GM12878 (cell line): ENCODE measurements around the gene CAST. TPM values are rescaled to one million over a fixed set of nuclear protein-coding genes. Genes with fewer than 3 reads are reported as not detected.

Experiments used
- ATAC-seq: fragments of 200-7000 bp; cut with Tn5 transposase; 3 replicates; pipeline ENCODE4 v1.9.1; 2020; ENCODE audit warnings: mild to moderate bottlenecking, moderate library complexity
- BruUV-seq: library from RNA; stranded (reverse); fragments of 400-500 nt; replicated peaks from 2 replicates; lab custom pipeline; 2021; lab: Mats Ljungman, UMichigan
- CTCF ChIA-PET: fragments of 300-600 bp; sonication (Branson Sonifier 250); formaldehyde crosslinking; extraction: SDS; loops from one replicate; lab custom pipeline; 2021; ENCODE audit warnings: inconsistent platforms; lab: Yijun Ruan, JAX
- POLR2A ChIA-PET: fragments of 350-600 bp; formaldehyde crosslinking; extraction: SDS; loops from one replicate; lab custom pipeline; 2021; ENCODE audit warnings: inconsistent platforms; lab: Charles Lee
- RAD21 ChIA-PET: fragments of 300-600 bp; sonication (Branson Sonifier 250); formaldehyde crosslinking; loops from one replicate; lab custom pipeline; 2023; ENCODE audit warnings: antibody characterized with exemption; ENCODE audit not compliant: unreplicated experiment; lab: Charles Lee
- SMC1A ChIA-PET: fragments of 300-600 bp; sonication (Branson Sonifier 250); formaldehyde crosslinking; loops from one replicate; lab custom pipeline; 2023; ENCODE audit not compliant: unreplicated experiment, uncharacterized antibody; lab: Charles Lee
- DNase-seq: peaks from one replicate; pipeline ENCODE4 v3.0.0-alpha.2; 2011; ENCODE audit warnings: low read depth, low spot score
- FAIRE-seq: peaks from 3 replicates; lab custom pipeline; 2011; peaks lifted over from hg19 to GRCh38; lab: Jason Lieb, UNC
- H2AFZ ChIP-seq: 2 replicates; pipeline ENCODE4 v1.6.0; 2011; ENCODE audit warnings: low read depth, low read length, control low read depth; ENCODE audit not compliant: control insufficient read depth
- H3K27ac ChIP-seq: 2 replicates; pipeline ENCODE4 v1.5.1; 2011; ENCODE audit warnings: control low read depth; ENCODE audit not compliant: control insufficient read depth, insufficient read depth
- H3K27me3 ChIP-seq, 2 experiments: replicated peaks in 1 of 2; 2 replicates each; pipeline versions ENCODE4 v1.6.0 to v1.6.1; 2011; ENCODE audit warnings: low read length in 1 of 2; ENCODE audit not compliant: control insufficient read depth in 2 of 2, insufficient read depth in 2 of 2
- H3K36me3 ChIP-seq, 2 experiments: 2 replicates each; pipeline ENCODE4 v1.5.1; 2011; ENCODE audit warnings: low read length in 1 of 2; ENCODE audit not compliant: control insufficient read depth in 2 of 2, insufficient read depth in 2 of 2
- H3K4me1 ChIP-seq: 2 replicates; pipeline ENCODE4 v1.6.1; 2011; ENCODE audit warnings: mild to moderate bottlenecking, low read length, moderate library complexity, mixed read lengths; ENCODE audit not compliant: control insufficient read depth, insufficient read depth
- H3K4me2 ChIP-seq: 2 replicates; pipeline ENCODE4 v1.6.0; 2011; ENCODE audit warnings: control low read depth; ENCODE audit not compliant: control insufficient read depth, insufficient read depth
- H3K4me3 ChIP-seq: fragments of 200-600 bp; sonication (generic); 2 replicates; pipeline ENCODE4 v1.5.1; 2016
- H3K79me2 ChIP-seq: 2 replicates; pipeline ENCODE4 v1.6.0; 2011; ENCODE audit warnings: low read length; ENCODE audit not compliant: control insufficient read depth, insufficient read depth
- H3K9ac ChIP-seq: 2 replicates; pipeline ENCODE4 v1.8.0; 2011; ENCODE audit warnings: low read length, control low read depth, mixed read lengths; ENCODE audit not compliant: control insufficient read depth, insufficient read depth
- H3K9me3 ChIP-seq: replicated peaks from 3 replicates; pipeline ENCODE4 v1.5.1; 2011; ENCODE audit warnings: mild to moderate bottlenecking, low read length; ENCODE audit not compliant: control insufficient read depth, insufficient read depth
- H4K20me1 ChIP-seq: 2 replicates; pipeline ENCODE4 v1.6.0; 2011; ENCODE audit not compliant: control insufficient read depth, insufficient read depth
- CEBPB ChIP-seq, 2 experiments: fragments of 150-350 bp in 1 of 2; IDR thresholded peaks; 2 replicates each; pipeline ENCODE4 v1.6.1; 2012 to 2014; ENCODE audit warnings: low read depth in 2 of 2, low read length in 2 of 2, borderline replicate concordance in 1 of 2, inconsistent platforms in 1 of 2
- CREM ChIP-seq: IDR thresholded peaks from 2 replicates; pipeline ENCODE4 v1.6.1; 2014; ENCODE audit warnings: antibody characterized with exemption, low read depth
- ESRRA ChIP-seq: IDR thresholded peaks from 2 replicates; pipeline ENCODE4 v1.6.1; 2012; ENCODE audit warnings: mild to moderate bottlenecking, low read length, improper control_type of control experiment
- ETV6 ChIP-seq, 2 experiments: fragments of 450-650 bp in 1 of 2; IDR thresholded peaks in 1 of 2; conservative IDR thresholded peaks in 1 of 2; 2 replicates each; pipeline ENCODE4 v1.6.1; 2014; ENCODE audit warnings: antibody characterized with exemption in 1 of 2, borderline replicate concordance in 1 of 2, low read depth in 1 of 2, mild to moderate bottlenecking in 1 of 2, moderate library complexity in 1 of 2
- KDM1A ChIP-seq: fragments of 200-600 bp; sonication (generic); IDR thresholded peaks from 2 replicates; pipeline ENCODE4 v1.6.1; 2016; ENCODE audit warnings: borderline replicate concordance
- MEF2A ChIP-seq: IDR thresholded peaks from 2 replicates; pipeline ENCODE4 v1.6.1; 2011; ENCODE audit warnings: low read depth, mild to moderate bottlenecking, low read length, moderate library complexity; ENCODE audit not compliant: insufficient read depth
- MEF2B ChIP-seq: fragments of 450-650 bp; IDR thresholded peaks from 2 replicates; pipeline ENCODE4 v1.6.1; 2018; ENCODE audit warnings: mild to moderate bottlenecking, moderate library complexity; ENCODE audit not compliant: partially characterized antibody, poor library complexity, severe bottlenecking
- MTA3 ChIP-seq: IDR thresholded peaks from 2 replicates; pipeline ENCODE4 v1.6.1; 2012; ENCODE audit warnings: low read length, inconsistent platforms, borderline replicate concordance
- SP1 ChIP-seq: IDR thresholded peaks from one replicate; pipeline ENCODE4 v1.6.1; 2011; ENCODE audit warnings: low read depth, low read length
- ZBTB4 ChIP-seq: fragments of 450-650 bp; formaldehyde crosslinking; IDR thresholded peaks from 2 replicates; pipeline ENCODE4 v1.4.0; 2022; ENCODE audit warnings: mild to moderate bottlenecking, moderate library complexity
- ZNF687 ChIP-seq: fragments of 450-650 bp; IDR thresholded peaks from 2 replicates; pipeline ENCODE4 v1.6.1; 2017; ENCODE audit warnings: mild to moderate bottlenecking, moderate library complexity
- WGBS: methylation state at CpG from one replicate; pipeline ENCODE4 v1.1.6; 2016; ENCODE audit warnings: low lambda C conversion rate; ENCODE audit not compliant: insufficient replicate concordance, insufficient coverage; ENCODE audit errors: missing lambda C conversion rate; 5-methylcytosine and 5-hydroxymethylcytosine counted together
- in situ Hi-C: fragments of 300-500 bp; cut with MboI; formaldehyde crosslinking; loops from 9 replicates; pipeline ENCODE4 v1.14.3; 2018; ENCODE audit warnings: mixed read lengths
- intact Hi-C: fragments of 100-400 bp; cut with micrococcal nuclease; formaldehyde crosslinking; loops from one replicate; pipeline ENCODE4 v1.14.2; 2022; ENCODE audit not compliant: unreplicated experiment
- polyA plus RNA-seq, 11 experiments: library from polyadenylated mRNA; depleted of rRNA in 4 of 11; unstranded in 6 of 11; stranded (reverse) in 5 of 11; fragments of >200 nt; fragmentation: Nextera tagmentation in 4 of 11; fragmentation: Illumina TruSeq in 1 of 11; extraction: Ambion mirVana in 4 of 11; extraction: Trizol in 1 of 11; gene quantifications; 1 replicate in 1 of 11; 2 replicates in 10 of 11; pipeline versions ENCODE4 v1.2.1 to v1.2.3, GENCODE V29; 2011 to 2016; ENCODE audit warnings: inconsistent platforms in 2 of 11, missing spikeins in 2 of 11, low read depth in 1 of 11
- total RNA-seq, 4 experiments: library from RNA; depleted of rRNA in 3 of 4; stranded (reverse); fragments of >200 nt in 3 of 4; fragmentation: Illumina TruSeq in 1 of 4; extraction: Trizol in 1 of 4; gene quantifications; 2 replicates each; pipeline versions ENCODE4 v1.2.1 to v1.2.3, GENCODE V29; 2013 to 2021

The CAST gene
- total and polyA plus RNA-seq, 10 of the 15 experiments (the other 5 are each of a cell fraction or from before 2014, with no cell fraction given): 31.7 to 140 (median 68.5) TPM

- TF ChIP-seq ZBTB4 (CRISPR knock-in tag) (no peak), MEF2B (no peak), MEF2A (no peak)
- TF ChIP-seq, all 136 proteins: peak for 0
Measured at GRCh38 chr5:96747720-96748119, 85.5 kb downstream of the CAST start (continued).

- no peak for FAIRE-seq
- ChIA-PET CTCF (interaction anchor here (1.3 to 5.3 kb wide), 6 partner anchors 12 to 413 kb away, joined by 3 to 128 read pairs (median 36); partner anchors contain the start of gene LIX1), RAD21 (interaction anchor here (0.6 to 4.6 kb wide), 6 partner anchors 8 to 1025 kb away, joined by 3 to 52 read pairs (median 4); partner anchors contain the start of gene LIX1), POLR2A (interaction anchor here (0.6 kb wide), 1 partner anchor 282 kb away, joined by 3 read pairs; no protein-coding TSS in a partner anchor), SMC1A (interaction anchor here (0.8 to 2.3 kb wide), 4 partner anchors 36 to 417 kb away, joined by 3 to 11 read pairs (median 4); no protein-coding TSS in a partner anchor)
- Histone ChIP-seq H2AFZ (no peak overlapping the region), H3K4me1 (no peaks in the 10 kb centered on the region), H4K20me1 (no peaks in the 10 kb centered on the region), H3K79me2 (no peaks in the 10 kb centered on the region), H3K4me2 (no peak overlapping the region), H3K9ac (no peak overlapping the region), H3K27me3 (no peaks in the 10 kb centered on the region), H3K36me3 (peaks cover 6 to 15% of the 10 kb centered on the region in 2 experiments), H3K27ac (no peak overlapping the region), H3K4me3 (no peak overlapping the region), H3K9me3 (no peaks in the 10 kb centered on the region)
- 82% methylated on average over 6 of the region's 6 CpGs for WGBS
- no peak for ATAC-seq
- intact Hi-C loops: loop anchor here (5.0 kb wide), 2 partner anchors 247 to 267 kb away; no protein-coding TSS in a partner anchor
- in situ Hi-C loops: no loop called here
- no TSS peak for BruUV-seq
- DNase-seq: no peak
- TF ChIP-seq KDM1A (no peak), ZNF687 (no peak), ESRRA (no peak), CREM (no peak), SP1 (no peak), CEBPB (IDR thresholded peaks at IDR 0.05; ENCODE audit: borderline replicate concordance in 1 of 2, low read depth in 2 of 2, low read length in 2 of 2) (no peak), ETV6 (conservative IDR thresholded peaks at IDR 0.05 in 1 of 2, IDR thresholded peaks at IDR 0.05 in 1 of 2; ENCODE audit: borderline replicate concordance in 1 of 2, low read depth in 1 of 2) (no peak), MTA3 (no peak)
Measured at GRCh38 chr5:96750110-96750822, 88.1 kb downstream of the CAST start.
